ENCODE measurements around the gene TBC1D30.

DNA sequence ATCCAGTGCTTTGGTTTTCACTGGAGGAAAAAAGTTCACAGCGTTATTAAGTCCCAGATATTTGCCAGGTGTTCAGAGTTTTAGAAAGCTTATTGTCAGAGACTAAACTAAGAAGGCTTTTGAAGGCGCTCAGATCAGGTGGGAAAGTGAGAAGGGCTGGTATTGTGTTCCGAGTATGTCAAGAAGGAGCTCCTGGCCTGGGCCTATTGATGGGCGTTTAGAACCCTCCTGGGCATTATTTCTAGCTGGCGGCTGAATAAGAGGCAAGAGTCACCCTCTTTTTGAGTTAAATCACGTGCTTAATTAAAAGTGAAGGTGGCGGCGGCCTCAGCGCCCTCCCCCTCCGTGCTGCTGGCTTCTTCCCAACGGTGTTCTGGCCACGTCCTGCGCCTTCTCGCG lies 44.3 kb upstream of the TBC1D30 start:
- TF ChIP-seq, protein P1, sequence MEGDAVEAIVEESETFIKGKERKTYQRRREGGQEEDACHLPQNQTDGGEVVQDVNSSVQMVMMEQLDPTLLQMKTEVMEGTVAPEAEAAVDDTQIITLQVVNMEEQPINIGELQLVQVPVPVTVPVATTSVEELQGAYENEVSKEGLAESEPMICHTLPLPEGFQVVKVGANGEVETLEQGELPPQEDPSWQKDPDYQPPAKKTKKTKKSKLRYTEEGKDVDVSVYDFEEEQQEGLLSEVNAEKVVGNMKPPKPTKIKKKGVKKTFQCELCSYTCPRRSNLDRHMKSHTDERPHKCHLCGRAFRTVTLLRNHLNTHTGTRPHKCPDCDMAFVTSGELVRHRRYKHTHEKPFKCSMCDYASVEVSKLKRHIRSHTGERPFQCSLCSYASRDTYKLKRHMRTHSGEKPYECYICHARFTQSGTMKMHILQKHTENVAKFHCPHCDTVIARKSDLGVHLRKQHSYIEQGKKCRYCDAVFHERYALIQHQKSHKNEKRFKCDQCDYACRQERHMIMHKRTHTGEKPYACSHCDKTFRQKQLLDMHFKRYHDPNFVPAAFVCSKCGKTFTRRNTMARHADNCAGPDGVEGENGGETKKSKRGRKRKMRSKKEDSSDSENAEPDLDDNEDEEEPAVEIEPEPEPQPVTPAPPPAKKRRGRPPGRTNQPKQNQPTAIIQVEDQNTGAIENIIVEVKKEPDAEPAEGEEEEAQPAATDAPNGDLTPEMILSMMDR (conservative IDR thresholded peaks at IDR 0.05) = no peak
- TF ChIP-seq ZFX (IDR thresholded peaks at IDR 0.05) = no peak
